H9 (cell line): ENCODE data around the gene TPM2. TPM values are rescaled to one million over a fixed set of nuclear protein-coding genes. Genes with fewer than 3 reads are reported as not detected.
A peak's percentile ranks its signal among the peaks of the same experiment; 100 is the strongest.

Experiments
- DNase-seq: peaks from one replicate; pipeline ENCODE4 v3.0.0-alpha.2; 2017
- H2AFZ ChIP-seq: one replicate; pipeline ENCODE4 v1.6.1; 2013; ENCODE audit warnings: mild to moderate bottlenecking, low read length, control low read depth, moderate library complexity
- H2AK5ac ChIP-seq: 2 replicates; pipeline ENCODE4 v1.6.1; 2013; ENCODE audit warnings: low read length, control low read depth, mixed read lengths; ENCODE audit not compliant: insufficient read length
- H2BK120ac ChIP-seq: one replicate; pipeline ENCODE4 v1.6.1; 2013; ENCODE audit warnings: low read depth, mild to moderate bottlenecking, low read length, control low read depth, inconsistent platforms; ENCODE audit not compliant: poor library complexity, severe bottlenecking
- H2BK12ac ChIP-seq: 2 replicates; pipeline ENCODE4 v1.6.1; 2013; ENCODE audit warnings: low read length, control low read depth, mixed read lengths, low read depth; ENCODE audit not compliant: insufficient read length
- H2BK15ac ChIP-seq: 2 replicates; pipeline ENCODE4 v1.6.1; 2013; ENCODE audit warnings: low read depth, low read length, control low read depth
- H2BK20ac ChIP-seq: one replicate; pipeline ENCODE4 v1.6.1; 2013; ENCODE audit warnings: low read depth, mild to moderate bottlenecking, low read length, control low read depth, inconsistent platforms; ENCODE audit not compliant: poor library complexity, severe bottlenecking
- H2BK5ac ChIP-seq: 2 replicates; pipeline ENCODE4 v1.6.1; 2013; ENCODE audit warnings: low read length, control low read depth, mixed read lengths; ENCODE audit not compliant: insufficient read length
- H3K14ac ChIP-seq: 2 replicates; pipeline ENCODE4 v1.6.1; 2013; ENCODE audit warnings: low read length, control low read depth; ENCODE audit not compliant: insufficient read depth
- H3K18ac ChIP-seq: 2 replicates; pipeline ENCODE4 v1.6.1; 2013; ENCODE audit warnings: low read depth, mild to moderate bottlenecking, mixed read lengths, low read length, control low read depth; ENCODE audit not compliant: insufficient read length
- H3K23ac ChIP-seq: 2 replicates; pipeline ENCODE4 v1.6.1; 2013; ENCODE audit warnings: low read length, control low read depth, mixed read lengths, low read depth; ENCODE audit not compliant: insufficient read length
- H3K23me2 ChIP-seq: 2 replicates; pipeline ENCODE4 v1.6.1; 2013; ENCODE audit warnings: low read depth, mild to moderate bottlenecking, mixed read lengths, low read length, control low read depth; ENCODE audit not compliant: insufficient read length, poor library complexity, severe bottlenecking
- H3K27ac ChIP-seq: 2 replicates; pipeline ENCODE4 v1.5.1; 2013; ENCODE audit warnings: low read length, control low read depth, mixed read lengths, low read depth; ENCODE audit not compliant: insufficient read length
- H3K27me3 ChIP-seq: 2 replicates; pipeline ENCODE4 v1.6.1; 2013; ENCODE audit warnings: low read length, control low read depth, inconsistent platforms; ENCODE audit not compliant: insufficient read depth
- H3K4ac ChIP-seq: 2 replicates; pipeline ENCODE4 v1.6.1; 2013; ENCODE audit warnings: low read depth, mild to moderate bottlenecking, control low read depth, inconsistent platforms, low read length, moderate library complexity
- H3K4me1 ChIP-seq: 2 replicates; pipeline ENCODE4 v1.6.1; 2013; ENCODE audit warnings: low read length, control low read depth, inconsistent platforms; ENCODE audit not compliant: insufficient read depth
- H3K4me2 ChIP-seq: 2 replicates; pipeline ENCODE4 v1.6.1; 2013; ENCODE audit warnings: low read length, control low read depth, mixed read lengths; ENCODE audit not compliant: insufficient read length, insufficient read depth
- H3K56ac ChIP-seq: 2 replicates; pipeline ENCODE4 v1.6.1; 2013; ENCODE audit warnings: low read depth, mild to moderate bottlenecking, mixed read lengths, low read length, control low read depth; ENCODE audit not compliant: insufficient read length
- H3K79me1 ChIP-seq: 2 replicates; pipeline ENCODE4 v1.6.1; 2013; ENCODE audit warnings: low read depth, mild to moderate bottlenecking, moderate library complexity, low read length, control low read depth, inconsistent platforms; ENCODE audit not compliant: insufficient read depth, poor library complexity, severe bottlenecking
- H3K79me2 ChIP-seq: 2 replicates; pipeline ENCODE4 v1.6.1; 2013; ENCODE audit warnings: low read length, control low read depth, inconsistent platforms; ENCODE audit not compliant: insufficient read depth
- H3K9ac ChIP-seq: 2 replicates; pipeline ENCODE4 v1.6.1; 2013; ENCODE audit warnings: low read length, control low read depth, mixed read lengths; ENCODE audit not compliant: insufficient read length; ENCODE audit errors: extremely low read depth
- H3K9me3 ChIP-seq: one replicate; pipeline ENCODE4 v1.6.1; 2013; ENCODE audit warnings: low read depth, low read length, inconsistent platforms; ENCODE audit not compliant: control insufficient read depth
- H3T11ph ChIP-seq: one replicate; pipeline ENCODE4 v1.6.1; 2013; ENCODE audit warnings: mild to moderate bottlenecking, low read length, control low read depth, inconsistent platforms
- H4K20me1 ChIP-seq: one replicate; pipeline ENCODE4 v1.6.1; 2013; ENCODE audit not compliant: control insufficient read depth, insufficient read length, insufficient read depth
- H4K5ac ChIP-seq: 2 replicates; pipeline ENCODE4 v1.6.1; 2013; ENCODE audit warnings: low read depth, mild to moderate bottlenecking, mixed read lengths, low read length, control low read depth; ENCODE audit not compliant: insufficient read length
- H4K8ac ChIP-seq: replicated peaks from 2 replicates; pipeline ENCODE4 v1.6.1; 2013; ENCODE audit warnings: low read length, control low read depth, mixed read lengths, low read depth; ENCODE audit not compliant: insufficient read length
- H4K91ac ChIP-seq: 2 replicates; pipeline ENCODE4 v1.6.1; 2013; ENCODE audit warnings: low read depth, mild to moderate bottlenecking, moderate library complexity, mixed read lengths, low read length, control low read depth; ENCODE audit not compliant: insufficient read length
- H3K27ac Mint-ChIP-seq, 3 experiments: 2 replicates in 2 of 3; 3 replicates in 1 of 3; pipeline ENCODE4 v1.8.0; 2020 to 2021; ENCODE audit warnings: mixed read lengths in 3 of 3, mild to moderate bottlenecking in 1 of 3, moderate library complexity in 1 of 3
- H3K27me3 Mint-ChIP-seq: 2 replicates; pipeline ENCODE4 v1.8.0; 2021; ENCODE audit warnings: low read depth, mild to moderate bottlenecking, moderate library complexity, mixed read lengths
- H3K36me3 Mint-ChIP-seq, 3 experiments: 2 replicates in 2 of 3; 3 replicates in 1 of 3; pipeline ENCODE4 v1.8.0; 2020 to 2021; ENCODE audit warnings: low read depth in 3 of 3, mixed read lengths in 3 of 3; ENCODE audit not compliant: insufficient read depth in 1 of 3
- H3K4me1 Mint-ChIP-seq, 2 experiments: 2 replicates each; pipeline ENCODE4 v1.8.0; 2020; ENCODE audit warnings: mixed read lengths in 2 of 2
- H3K4me3 Mint-ChIP-seq, 2 experiments: 2 replicates in 1 of 2; 3 replicates in 1 of 2; pipeline ENCODE4 v1.8.0; 2020 to 2021; ENCODE audit warnings: mild to moderate bottlenecking in 2 of 2, mixed read lengths in 2 of 2, moderate library complexity in 1 of 2
- H3K9me3 Mint-ChIP-seq, 2 experiments: 2 replicates in 1 of 2; 3 replicates in 1 of 2; pipeline ENCODE4 v1.8.0; 2020; ENCODE audit warnings: mild to moderate bottlenecking in 2 of 2, mixed read lengths in 2 of 2, moderate library complexity in 1 of 2
- CTCF ChIP-seq: fragments of 200-600 bp; sonication (generic); conservative IDR thresholded peaks from 3 replicates; pipeline ENCODE4 v1.8.0; 2021; ENCODE audit warnings: antibody characterized with exemption, mild to moderate bottlenecking
- WGBS: extraction: QIAGEN DNeasy Blood & Tissue Kit; methylation state at CpG from one replicate; pipeline ENCODE4 v1.1.7; 2013; ENCODE audit warnings: missing lambda C conversion rate, low lambda C conversion rate, mixed read lengths; ENCODE audit not compliant: insufficient read length; ENCODE audit errors: extremely low coverage; 5-methylcytosine and 5-hydroxymethylcytosine counted together
- total RNA-seq: library from RNA; stranded (reverse); gene quantifications from 2 replicates; pipeline ENCODE4 v1.2.1, GENCODE V29; 2021

Gene TPM2
- total RNA-seq, 1 experiment from 2014 or later, result 225 TPM

GRCh38 chr9:35657546-35658136 lies 32.1 kb downstream of the TPM2 start, which contains the start of gene RMRP:
RMRP (minus strand) TSS chr9:35658019.
- H3K36me3 Mint-ChIP-seq, result peaks cover 24 to 32% (median 30%) of the 10 kb centered on the region in 3 experiments

More at GRCh38 chr9:35657546-35658136, 32.1 kb downstream of the TPM2 start, which contains the start of gene RMRP:
- no CpG with 5 or more reads among the region's 42 CpGs for WGBS
- Histone ChIP-seq H2BK5ac (no peak within 1 kb of the TSS), H4K91ac (no peak within 1 kb of the TSS), H3K23ac (no peak within 1 kb of the TSS), H2BK120ac (no peak within 1 kb of the TSS), H3K4me1 (peaks cover 3% of the 10 kb centered on the region; the same call in 1 of the 2 replicates), H4K8ac (no peak within 1 kb of the TSS), H2BK12ac (no peak within 1 kb of the TSS), H3K9ac (peak within 1 kb of the TSS; percentile 74), H3K79me2 (no peaks in the 10 kb centered on the region), H4K20me1 (no peaks in the 10 kb centered on the region), H3K14ac (peak within 1 kb of the TSS; percentile 77; the same call in 1 of the 2 replicates), H2AK5ac (no peak within 1 kb of the TSS), H3K23me2 (peaks cover 11% of the 10 kb centered on the region), H3K27ac (peak within 1 kb of the TSS; percentile 50), H3K27me3 (no peaks in the 10 kb centered on the region), H2BK15ac (no peak within 1 kb of the TSS), H3K9me3 (no peaks in the 10 kb centered on the region), H3K56ac (no peak within 1 kb of the TSS), H4K5ac (no peak within 1 kb of the TSS), H3K18ac (peak within 1 kb of the TSS; percentile 69), H3K4ac (no peak within 1 kb of the TSS; the same call in 1 of the 2 replicates), H3T11ph (peak within 1 kb of the TSS; percentile 57), H2AFZ (no peak within 1 kb of the TSS), H3K4me2 (peak within 1 kb of the TSS; percentile 76), H3K79me1 (no peaks in the 10 kb centered on the region), H2BK20ac (no peak within 1 kb of the TSS)
- peaks cover 18% of the 10 kb centered on the region for H3K27me3 Mint-ChIP-seq
- DNase-seq, result peak; percentile 98
- peaks cover 2 to 3% of the 10 kb centered on the region in 2 experiments; a peak in 3 of 5 replicates for H3K9me3 Mint-ChIP-seq
- peak within 1 kb of the TSS; percentile 83 to 85 for H3K4me3 Mint-ChIP-seq
- peaks cover 20 to 21% of the 10 kb centered on the region in 2 experiments for H3K4me1 Mint-ChIP-seq
- peak within 1 kb of the TSS; percentile 98 to 100 (median 99) for H3K27ac Mint-ChIP-seq
- peak; percentile 45; the same call in 2 of the 3 replicates for TF ChIP-seq CTCF
